AG04450 (cell line): ENCODE data around the gene UPB1. TPM values are rescaled to one million over a fixed set of nuclear protein-coding genes. Genes with fewer than 3 reads are reported as not detected.
A peak's percentile ranks its signal among the peaks of the same experiment; 100 is the strongest.
"Not testable (repeated sequence)": the region's sequence is repeated elsewhere in the genome, so short reads cannot be mapped to it uniquely, and the experiment has no call there.

Source experiments
- CTCF ChIA-PET: fragments of 300-600, 350-600 bp; formaldehyde crosslinking; extraction: SDS; loops from one replicate; lab custom pipeline; 2022; ENCODE audit warnings: antibody characterized with exemption, inconsistent platforms; lab: Charles Lee
- POLR2A ChIA-PET: fragments of 350-600 bp; formaldehyde crosslinking; extraction: SDS; loops from one replicate; lab custom pipeline; 2021; ENCODE audit warnings: antibody characterized with exemption, inconsistent platforms; lab: Yijun Ruan, JAX
- DNase-seq: peaks from one replicate; pipeline ENCODE4 v3.0.0-alpha.2; 2011; ENCODE audit warnings: low read depth, low spot score
- H3K27ac ChIP-seq: one replicate; pipeline ENCODE4 v1.5.1; 2012; ENCODE audit warnings: low read depth, low read length, control low read depth
- H3K27me3 ChIP-seq: one replicate; pipeline ENCODE4 v1.6.0; 2012; ENCODE audit warnings: low read length; ENCODE audit not compliant: control insufficient read depth, insufficient read depth
- H3K4me3 ChIP-seq: 2 replicates; pipeline ENCODE4 v1.5.1; 2011; ENCODE audit warnings: mild to moderate bottlenecking, low read depth, low read length, control low read depth
- H3K9me3 ChIP-seq: 2 replicates; pipeline ENCODE4 v1.5.1; 2012; ENCODE audit warnings: low read length; ENCODE audit not compliant: control insufficient read depth, insufficient read depth
- polyA plus RNA-seq: library from polyadenylated mRNA; depleted of rRNA; stranded (reverse); fragments of >200 nt; gene quantifications from 2 replicates; pipeline ENCODE4 v1.2.3, GENCODE V29; 2011
- TF ChIP-seq, protein P1 (sequence below): IDR thresholded peaks from 2 replicates; pipeline ENCODE4 v1.5.1; 2011; ENCODE audit warnings: low read depth, low read length, control low read depth, inconsistent platforms

Gene UPB1
- polyA plus RNA-seq, 1 experiment, result not detected

DNA sequence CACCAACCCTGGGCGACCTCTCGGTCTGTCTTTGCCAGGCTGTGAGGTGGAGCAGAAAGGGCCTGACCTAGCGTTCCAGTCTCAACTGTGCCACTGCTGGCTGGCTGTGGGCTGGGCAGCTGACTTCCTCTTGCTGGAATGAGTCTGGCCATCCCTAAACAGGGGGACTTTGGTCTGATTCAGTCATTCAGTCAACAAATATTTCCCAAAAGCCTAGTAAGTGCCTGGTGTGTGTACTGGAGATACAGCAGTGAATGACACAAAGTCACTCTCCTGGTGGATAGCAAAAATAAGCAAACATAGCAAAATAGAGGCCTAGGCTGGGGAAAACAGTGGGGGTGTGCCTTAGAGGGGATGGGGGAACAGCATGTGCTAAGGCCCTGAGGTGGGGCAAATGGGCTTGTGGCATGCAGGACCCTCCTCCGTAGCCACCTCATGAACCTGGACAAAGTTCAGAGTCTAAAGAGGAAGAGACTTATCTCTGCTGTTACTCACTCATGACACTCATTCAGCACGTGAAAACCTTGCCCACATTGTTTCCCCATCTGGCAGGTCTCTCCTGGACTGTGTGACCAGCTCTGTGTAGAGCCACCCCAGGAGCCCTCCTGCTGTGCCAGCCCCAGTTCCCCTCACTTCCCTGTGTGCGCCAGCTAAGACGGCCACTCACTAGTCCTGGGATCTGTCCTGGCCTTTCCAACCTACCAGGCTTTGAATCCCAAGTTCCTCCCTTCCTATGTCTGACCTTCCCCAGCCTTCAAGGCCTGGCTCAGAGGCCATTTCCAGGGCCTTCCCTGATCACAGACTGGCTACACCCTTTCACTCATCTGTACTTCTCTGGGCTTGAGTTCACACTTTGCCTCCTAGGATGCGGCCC is 55.1 kb downstream of the UPB1 start:
- Histone ChIP-seq H3K27ac (no peak overlapping the region), H3K9me3 (no peaks in the 10 kb centered on the region), H3K4me3 (no peak overlapping the region), H3K27me3 (no peaks in the 10 kb centered on the region)
- no peak for DNase-seq
- ChIA-PET POLR2A (no interaction called here), CTCF (no interaction called here)
- TF ChIP-seq, protein P1, sequence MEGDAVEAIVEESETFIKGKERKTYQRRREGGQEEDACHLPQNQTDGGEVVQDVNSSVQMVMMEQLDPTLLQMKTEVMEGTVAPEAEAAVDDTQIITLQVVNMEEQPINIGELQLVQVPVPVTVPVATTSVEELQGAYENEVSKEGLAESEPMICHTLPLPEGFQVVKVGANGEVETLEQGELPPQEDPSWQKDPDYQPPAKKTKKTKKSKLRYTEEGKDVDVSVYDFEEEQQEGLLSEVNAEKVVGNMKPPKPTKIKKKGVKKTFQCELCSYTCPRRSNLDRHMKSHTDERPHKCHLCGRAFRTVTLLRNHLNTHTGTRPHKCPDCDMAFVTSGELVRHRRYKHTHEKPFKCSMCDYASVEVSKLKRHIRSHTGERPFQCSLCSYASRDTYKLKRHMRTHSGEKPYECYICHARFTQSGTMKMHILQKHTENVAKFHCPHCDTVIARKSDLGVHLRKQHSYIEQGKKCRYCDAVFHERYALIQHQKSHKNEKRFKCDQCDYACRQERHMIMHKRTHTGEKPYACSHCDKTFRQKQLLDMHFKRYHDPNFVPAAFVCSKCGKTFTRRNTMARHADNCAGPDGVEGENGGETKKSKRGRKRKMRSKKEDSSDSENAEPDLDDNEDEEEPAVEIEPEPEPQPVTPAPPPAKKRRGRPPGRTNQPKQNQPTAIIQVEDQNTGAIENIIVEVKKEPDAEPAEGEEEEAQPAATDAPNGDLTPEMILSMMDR, result no peak

DNA sequence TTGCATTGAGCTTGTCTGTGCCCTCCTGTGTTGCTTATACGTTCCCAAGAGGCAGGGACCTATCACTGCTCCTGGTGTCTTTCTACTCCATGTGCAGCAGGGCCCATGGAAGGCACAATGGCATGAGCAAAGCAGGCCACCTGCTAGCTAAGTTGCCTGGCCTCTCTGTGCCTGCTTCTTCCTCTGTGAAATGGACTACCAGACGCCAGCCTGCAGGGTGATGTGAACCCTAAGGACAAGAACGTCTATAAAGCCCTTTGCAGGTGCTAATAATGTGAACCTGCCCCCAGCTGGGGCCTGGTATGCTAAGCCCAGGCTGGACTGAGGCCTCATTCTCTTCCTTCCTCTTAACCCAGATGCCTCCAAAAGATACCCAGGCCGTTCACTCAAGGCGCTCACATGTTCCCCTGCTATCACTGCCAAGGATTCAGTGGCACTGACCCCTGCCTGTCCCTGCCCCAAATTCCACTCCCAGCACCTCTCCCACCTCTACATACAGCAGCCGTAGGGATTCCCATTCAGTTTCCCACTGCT is 55.8 kb downstream of the UPB1 start:
- no peak overlapping the region for H3K27ac ChIP-seq
- TF ChIP-seq, protein P1, result no peak
- ChIA-PET POLR2A (no interaction called here), CTCF (interaction anchor here (0.6 kb wide), 1 partner anchor 26 kb away, joined by 4 read pairs; no protein-coding TSS in a partner anchor)
- H3K27me3 ChIP-seq, result no peaks in the 10 kb centered on the region
- no peak for DNase-seq
- no peaks in the 10 kb centered on the region; the same call in 1 of the 2 replicates for H3K9me3 ChIP-seq
- H3K4me3 ChIP-seq, result no peak overlapping the region

DNA sequence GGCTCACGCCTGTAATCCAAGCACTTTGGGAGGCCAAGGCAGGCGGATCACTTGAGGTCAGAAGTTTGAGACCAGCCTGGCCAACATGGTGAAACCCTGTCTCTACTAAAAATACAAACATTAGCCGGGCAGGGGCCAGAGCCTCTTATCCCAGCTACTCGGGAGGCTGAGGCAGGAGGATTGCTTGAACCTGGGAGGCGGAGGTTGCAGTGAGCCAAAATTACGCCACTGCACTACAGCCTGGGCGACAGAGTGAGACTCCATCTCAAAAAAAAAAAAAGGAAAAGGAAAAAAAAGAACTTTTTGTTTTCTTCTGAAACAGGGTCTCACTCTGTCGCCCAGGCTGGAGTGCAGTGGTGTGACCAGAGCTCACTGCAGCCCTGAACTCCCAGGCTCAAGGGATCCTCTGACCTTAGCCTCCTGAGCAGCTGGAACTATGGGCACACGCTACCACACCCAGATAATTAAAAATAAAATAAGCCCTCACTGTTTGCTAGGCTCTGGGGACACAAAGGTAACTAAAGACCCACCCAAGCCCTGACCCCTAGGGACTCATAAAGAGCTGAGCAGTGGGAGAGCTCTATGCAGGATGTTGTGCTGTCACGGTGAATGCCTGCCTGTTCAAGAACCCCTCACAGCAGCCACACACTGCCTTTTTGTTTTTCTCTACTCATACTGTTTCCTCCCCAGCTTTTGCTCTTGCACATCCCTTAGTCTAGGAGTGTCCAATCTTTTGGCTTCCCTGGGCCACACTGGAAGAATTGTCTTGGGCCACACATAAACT is 57.6 kb downstream of the UPB1 start:
- H3K9me3 ChIP-seq, DNase-seq, CTCF ChIA-PET, H3K4me3 ChIP-seq, H3K27me3 ChIP-seq: not testable (repeated sequence)
- POLR2A ChIA-PET, result interaction anchor here (2.8 kb wide), 1 partner anchor 8 kb away, joined by 8 read pairs; no protein-coding TSS in a partner anchor
- peak overlapping the region; percentile 31 for H3K27ac ChIP-seq

DNA sequence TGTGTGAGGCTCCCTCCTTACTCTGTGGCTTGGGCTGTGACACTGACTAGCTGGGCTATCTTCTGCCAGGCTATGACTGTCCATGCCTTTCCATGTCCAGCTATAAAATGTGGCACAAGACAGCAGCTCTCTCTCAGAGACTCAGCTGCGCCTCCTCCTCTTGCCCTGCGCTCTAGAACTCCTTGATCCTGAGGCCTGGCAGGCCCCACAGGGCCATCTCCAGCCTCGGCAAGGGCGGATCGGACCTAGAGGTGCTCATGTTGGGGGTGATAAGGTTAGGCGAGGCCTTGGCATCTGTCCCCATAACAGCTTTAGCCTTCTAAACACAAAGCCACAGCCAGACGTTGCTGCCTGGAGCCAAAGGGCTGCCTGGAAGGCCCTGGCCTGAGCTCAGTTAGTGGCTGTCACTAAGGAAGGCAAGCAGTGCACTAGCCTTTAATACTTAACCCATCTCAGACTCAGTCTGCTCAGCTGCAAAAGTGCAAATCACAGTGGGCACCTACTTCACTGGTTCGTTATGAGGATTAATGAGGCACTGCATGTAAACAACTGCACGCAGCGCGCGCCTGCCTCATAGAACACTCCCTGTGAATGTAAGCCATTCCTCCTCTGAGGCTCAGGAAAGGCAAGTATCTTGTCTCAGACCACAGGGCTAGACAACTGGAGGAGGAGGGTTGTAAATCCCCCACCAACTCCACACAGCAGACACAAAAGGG is 58.6 kb downstream of the UPB1 start:
- POLR2A ChIA-PET, result interaction anchor here (2.8 kb wide), 1 partner anchor 9 kb away, joined by 8 read pairs; no protein-coding TSS in a partner anchor
- Histone ChIP-seq H3K9me3 (no peaks in the 10 kb centered on the region; the same call in 1 of the 2 replicates), H3K27ac (peak overlapping the region; percentile 89), H3K27me3 (no peaks in the 10 kb centered on the region), H3K4me3 (peak overlapping the region; percentile 85)
- no peak for DNase-seq
- TF ChIP-seq, protein P1, result no peak
- CTCF ChIA-PET, result no interaction called here
